Prostate gland (tissue), 2 donors: ENCODE measurements around the gene CD300E. TPM values are rescaled to one million over a fixed set of nuclear protein-coding genes. Genes with fewer than 3 reads are reported as not detected.

Source experiments
- DNase-seq: peaks from one replicate; pipeline ENCODE4 v3.0.0-alpha.2; 2019; ENCODE audit warnings: low spot score
- H3K27ac ChIP-seq, 2 donors: fragments of 200-600 bp; sonication (generic); 2 replicates each; pipeline ENCODE4 v1.5.1; 2017 to 2019
- H3K27me3 ChIP-seq: fragments of 200-600 bp; sonication (generic); replicated peaks from 2 replicates; pipeline ENCODE4 v1.5.1; 2019; ENCODE audit not compliant: insufficient read depth
- H3K36me3 ChIP-seq, 2 donors: fragments of 200-600 bp; sonication (generic); 1 replicate in 1 of 2; 2 replicates in 1 of 2; pipeline versions ENCODE4 v1.5.1 to v1.8.1; 2017 to 2019
- H3K4me1 ChIP-seq: fragments of 200-600 bp; sonication (generic); replicated peaks from 2 replicates; pipeline ENCODE4 v1.5.1; 2019
- H3K4me3 ChIP-seq, 2 donors: fragments of 200-600 bp; sonication (generic); 2 replicates each; pipeline ENCODE4 v1.5.1; 2017 to 2019
- H3K9me3 ChIP-seq: fragments of 200-600 bp; sonication (generic); 2 replicates; pipeline ENCODE4 v1.5.1; 2017
- CTCF ChIP-seq, 4 experiments: fragments of 200-600 bp in 2 of 4; fragments of 450-650 bp in 2 of 4; sonication (generic) in 2 of 4; IDR thresholded peaks; 1 replicate in 3 of 4; 2 replicates in 1 of 4; pipeline ENCODE4 v1.5.1; 2016 to 2019; ENCODE audit warnings: antibody characterized with exemption in 4 of 4, mild to moderate bottlenecking in 2 of 4, moderate library complexity in 2 of 4
- POLR2A ChIP-seq: fragments of 450-650 bp; IDR thresholded peaks from one replicate; pipeline ENCODE4 v1.6.1; 2016; ENCODE audit warnings: antibody characterized with exemption, mild to moderate bottlenecking
- POLR2AphosphoS5 ChIP-seq: sonication (generic); formaldehyde crosslinking; IDR thresholded peaks from one replicate; pipeline ENCODE4 v1.6.1; 2017; ENCODE audit warnings: antibody characterized with exemption
- WGBS: methylation state at CpG from one replicate; pipeline ENCODE4 v1.1.5; 2018; 5-methylcytosine and 5-hydroxymethylcytosine counted together
- intact Hi-C: fragments of 100-400 bp; cut with DNase I; formaldehyde crosslinking; loops from one replicate; pipeline ENCODE4 v1.14.2; 2022
- total RNA-seq, 2 donors: library from RNA; depleted of rRNA; stranded (reverse); fragments of >200 nt; gene quantifications; one replicate each; pipeline ENCODE4 v1.1.0, GENCODE V29; 2016

Gene CD300E
- total RNA-seq, 2 donors from 2014 or later: 0.45 TPM; not detected in 1

GRCh38 chr17:74607221-74607620 is 16.3 kb downstream of the CD300E start:
- no peaks in the 10 kb centered on the region for H3K4me1 ChIP-seq
- H3K9me3 ChIP-seq: no peaks in the 10 kb centered on the region
- no peak overlapping the region for H3K27ac ChIP-seq
- no peak overlapping the region for H3K4me3 ChIP-seq
- DNase-seq: no peak
- intact Hi-C loops: no loop called here
- peaks cover 2% of the 10 kb centered on the region for H3K27me3 ChIP-seq
- 56% methylated on average over 1 of the region's 1 CpG for WGBS
- H3K36me3 ChIP-seq: no peaks in the 10 kb centered on the region
- TF ChIP-seq CTCF (IDR thresholded peaks at IDR 0.05): no peak
- TF ChIP-seq POLR2A: no peak
- TF ChIP-seq POLR2AphosphoS5: no peak

GRCh38 chr17:74606050-74606449 is 17.5 kb downstream of the CD300E start:
- Histone ChIP-seq H3K4me3 (no peak overlapping the region), H3K27me3 (peaks cover 2% of the 10 kb centered on the region), H3K9me3 (no peaks in the 10 kb centered on the region), H3K4me1 (no peaks in the 10 kb centered on the region), H3K27ac (no peak overlapping the region), H3K36me3 (no peaks in the 10 kb centered on the region)
- no peak for DNase-seq
- 88% methylated on average over 8 of the region's 8 CpGs for WGBS
- intact Hi-C loops: no loop called here
- TF ChIP-seq POLR2A: no peak
- no peak for TF ChIP-seq CTCF (IDR thresholded peaks at IDR 0.05)
- TF ChIP-seq POLR2AphosphoS5: no peak

- WGBS: 38% methylated on average over 10 of the region's 10 CpGs
- Histone ChIP-seq H3K27me3 (no peaks in the 10 kb centered on the region), H3K4me3 (no peak overlapping the region), H3K27ac (no peak overlapping the region), H3K4me1 (no peaks in the 10 kb centered on the region), H3K36me3 (no peaks in the 10 kb centered on the region), H3K9me3 (no peaks in the 10 kb centered on the region)
- intact Hi-C loops: no loop called here
- DNase-seq: peak; percentile 15
- TF ChIP-seq POLR2AphosphoS5 (peak; percentile 17), CTCF (IDR thresholded peaks at IDR 0.05) (no peak), POLR2A (no peak)
Observed at GRCh38 chr17:74605361-74605760, 18.2 kb downstream of the CD300E start.

- Histone ChIP-seq H3K27me3 (no peaks in the 10 kb centered on the region), H3K4me1 (no peaks in the 10 kb centered on the region), H3K4me3 (no peak overlapping the region), H3K27ac (no peak overlapping the region), H3K9me3 (no peaks in the 10 kb centered on the region), H3K36me3 (no peaks in the 10 kb centered on the region)
- TF ChIP-seq CTCF (IDR thresholded peaks at IDR 0.05): no peak
- TF ChIP-seq POLR2AphosphoS5: no peak
- TF ChIP-seq POLR2A: no peak
- 69% methylated on average over 10 of the region's 10 CpGs for WGBS
- intact Hi-C loops: no loop called here
- DNase-seq: no peak
Observed at GRCh38 chr17:74604761-74605160, 18.8 kb downstream of the CD300E start.

GRCh38 chr17:74604200-74604599 is 19.3 kb downstream of the CD300E start:
- intact Hi-C loops: no loop called here
- H3K27me3 ChIP-seq: no peaks in the 10 kb centered on the region
- no peak for DNase-seq
- no peaks in the 10 kb centered on the region for H3K4me1 ChIP-seq
- no peak overlapping the region for H3K27ac ChIP-seq
- no peak overlapping the region for H3K4me3 ChIP-seq
- H3K36me3 ChIP-seq: no peaks in the 10 kb centered on the region
- no peaks in the 10 kb centered on the region for H3K9me3 ChIP-seq
- TF ChIP-seq POLR2AphosphoS5 (no peak), CTCF (IDR thresholded peaks at IDR 0.05) (no peak)
- 75% methylated on average over 6 of the region's 6 CpGs for WGBS
